Hepatocyte (in vitro differentiated cells): Measurements from ENCODE around the gene HADH.

Experiments
- CTCF ChIP-seq: fragments of 200-600 bp; sonication (generic); IDR thresholded peaks from 2 replicates; pipeline ENCODE4 v1.5.1; 2016; ENCODE audit warnings: antibody characterized with exemption, mild to moderate bottlenecking; ENCODE audit not compliant: poor library complexity
- EZH2 ChIP-seq: fragments of 200-600 bp; sonication (generic); IDR thresholded peaks from 2 replicates; pipeline ENCODE4 v1.6.1; 2016; ENCODE audit warnings: antibody characterized with exemption, mild to moderate bottlenecking, borderline replicate concordance

- TF ChIP-seq CTCF, result no peak
- TF ChIP-seq EZH2, result no peak
Measured at GRCh38 chr4:108003982-108004515, 14.4 kb downstream of the HADH start.
